ENCODE measurements around the gene TBC1D1. TPM values are rescaled to one million over a fixed set of nuclear protein-coding genes. Genes with fewer than 3 reads are reported as not detected.

TBC1D1 gene
- total and polyA plus RNA-seq, 2 of the 8 experiments (the other 6 are each of a cell fraction or from before 2014, with no cell fraction given), result 96.9 to 162 TPM

DNA sequence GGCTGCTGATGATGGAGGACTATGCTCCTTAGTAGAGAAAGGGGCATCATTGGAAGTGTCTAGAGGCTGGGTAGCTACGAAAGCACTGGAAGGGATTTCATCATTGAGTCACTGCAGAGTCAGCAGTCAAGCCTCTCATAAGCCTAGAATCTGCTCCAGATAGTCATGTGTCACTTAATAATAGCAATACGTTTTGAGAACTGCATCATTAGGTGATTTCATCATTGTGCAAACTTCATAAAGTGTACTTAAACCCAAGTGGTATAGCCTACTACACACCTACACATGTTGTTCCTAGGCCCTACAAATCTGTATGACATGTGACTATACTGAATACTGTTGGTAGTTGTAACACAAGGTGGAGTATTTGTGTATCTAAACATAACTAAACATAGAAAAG is 234.9 kb downstream of the TBC1D1 start:
- Histone ChIP-seq H3K18ac (ENCODE audit: extremely low read depth, low read length) (no peak overlapping the region), H3K23ac (ENCODE audit: insufficient read length) (no peak overlapping the region), H2BK120ac (replicated peaks; ENCODE audit: low read depth, low read length) (no peak overlapping the region), H4K91ac (replicated peaks; ENCODE audit: insufficient read length, low read length) (no peak overlapping the region), H4K20me1 (replicated peaks in 1 of 2; ENCODE audit: control insufficient read depth in 1 of 2, insufficient read depth in 2 of 2, low read length in 2 of 2) (peaks cover 4 to 11% of the 10 kb centered on the region in 2 experiments), H2BK12ac (ENCODE audit: low read depth, low read length) (no peak overlapping the region), H4K8ac (ENCODE audit: extremely low read depth, insufficient read depth, low read length) (no peak overlapping the region), H2BK20ac (ENCODE audit: low read length) (no peak overlapping the region), H3K4me3 (ENCODE audit: extremely low read depth in 1 of 4, insufficient read depth in 2 of 4, low read depth in 3 of 4, low read length in 4 of 4) (no peak overlapping the region), H3K4me2 (ENCODE audit: insufficient read depth in 1 of 2, low read depth in 2 of 2, low read length in 2 of 2) (no peak overlapping the region), H3K56ac (replicated peaks; ENCODE audit: insufficient read length, low read depth, low read length) (no peak overlapping the region), H3K79me2 (ENCODE audit: control insufficient read depth in 1 of 2, insufficient read depth in 2 of 2, low read length in 2 of 2) (no peaks in the 10 kb centered on the region), H4K5ac (ENCODE audit: insufficient read length, low read depth, low read length) (no peak overlapping the region), H3K79me1 (ENCODE audit: low read depth, low read length) (no peaks in the 10 kb centered on the region), H3K4me1 (replicated peaks in 1 of 4; ENCODE audit: control insufficient read depth in 3 of 4, insufficient read depth in 4 of 4, low read length in 3 of 4) (peaks cover 6 to 18% (median 13%) of the 10 kb centered on the region in 4 experiments; a peak in 6 of 7 replicates), H3K4ac (replicated peaks; ENCODE audit: insufficient read length, low read depth, low read length) (no peak overlapping the region), H3K9me3 (ENCODE audit: insufficient read depth in 2 of 2, low read depth in 1 of 2, low read length in 1 of 2) (no peaks in the 10 kb centered on the region), H2AFZ (ENCODE audit: low read length) (no peak overlapping the region), H2BK5ac (ENCODE audit: low read depth, low read length) (no peak overlapping the region), H3K14ac (ENCODE audit: insufficient read length) (no peak overlapping the region), H2BK15ac (ENCODE audit: low read length) (no peak overlapping the region), H3K23me2 (ENCODE audit: low read depth, low read length) (no peaks in the 10 kb centered on the region), H3K36me3 (ENCODE audit: control insufficient read depth in 2 of 4, insufficient read depth in 4 of 4, low read length in 3 of 4) (peaks cover 0 to 11% (median 3%) of the 10 kb centered on the region in 4 experiments; a peak in 5 of 8 replicates), H3K27me3 (replicated peaks in 1 of 4; ENCODE audit: control insufficient read depth in 3 of 4, extremely low read depth in 1 of 4, insufficient read depth in 3 of 4, low read length in 3 of 4) (peaks cover 1 to 34% (median 28%) of the 10 kb centered on the region in 4 experiments), H3K9ac (replicated peaks in 1 of 4; ENCODE audit: extremely low read depth in 1 of 4, low read depth in 3 of 4, low read length in 3 of 4) (no peak overlapping the region), H2AK5ac (ENCODE audit: low read depth, low read length) (no peak overlapping the region), H3K27ac (ENCODE audit: low read depth, low read length) (no peak overlapping the region)
- no peak for DNase-seq (ENCODE audit: low read depth in 1 of 2, low spot score in 2 of 2)
- POLR2A ChIA-PET (ENCODE audit: partially characterized antibody), result interaction anchor here (1.5 kb wide), 1 partner anchor 49 kb away, joined by 3 read pairs; no protein-coding TSS in a partner anchor
- no peak for FAIRE-seq
- CTCF ChIA-PET (ENCODE audit: partially characterized antibody), result interaction anchor here (0.7 to 0.9 kb wide), 2 partner anchors 29 to 607 kb away, joined by 3 read pairs; no protein-coding TSS in a partner anchor
- WGBS, 2 experiments (ENCODE audit: extremely low coverage in 1 of 2, insufficient coverage in 1 of 2, insufficient read length in 1 of 2, insufficient replicate concordance in 2 of 2, low coverage in 1 of 2, low lambda C conversion rate in 2 of 2, missing lambda C conversion rate in 1 of 2), result 92% methylated on average over 2 of the region's 2 CpGs; no CpG with 5 or more reads in 1 of the 2 experiments
- TF ChIP-seq GABPA (IDR thresholded peaks at IDR 0.05; ENCODE audit: borderline replicate concordance, insufficient read depth, low read length) (no peak), CREB1 (IDR thresholded peaks at IDR 0.05) (no peak), TBP (IDR thresholded peaks at IDR 0.05; ENCODE audit: low read depth, low read length) (no peak), RBBP5 (IDR thresholded peaks at IDR 0.05; ENCODE audit: borderline replicate concordance, low read depth, low read length) (no peak), KDM5A (IDR thresholded peaks at IDR 0.05; ENCODE audit: low read length) (no peak), JUND (IDR thresholded peaks at IDR 0.05; ENCODE audit: low read length) (no peak), RAD21 (IDR thresholded peaks at IDR 0.05 in 1 of 2, conservative IDR thresholded peaks at IDR 0.05 in 1 of 2; ENCODE audit: low read depth in 2 of 2, low read length in 2 of 2) (no peak), RNF2 (IDR thresholded peaks at IDR 0.05; ENCODE audit: borderline replicate concordance, low read depth, low read length, missing control alignments, poor library complexity, severe bottlenecking) (no peak), BCL11A (IDR thresholded peaks at IDR 0.05; ENCODE audit: low read depth in 2 of 2, low read length in 2 of 2) (no peak), RXRA (IDR thresholded peaks at IDR 0.05; ENCODE audit: insufficient read depth, low read depth, low read length) (no peak), CHD1 (IDR thresholded peaks at IDR 0.05; ENCODE audit: low read depth, low read length) (no peak), BRCA1 (IDR thresholded peaks at IDR 0.05; ENCODE audit: low read depth, low read length) (no peak)
- TF ChIP-seq, protein P1, sequence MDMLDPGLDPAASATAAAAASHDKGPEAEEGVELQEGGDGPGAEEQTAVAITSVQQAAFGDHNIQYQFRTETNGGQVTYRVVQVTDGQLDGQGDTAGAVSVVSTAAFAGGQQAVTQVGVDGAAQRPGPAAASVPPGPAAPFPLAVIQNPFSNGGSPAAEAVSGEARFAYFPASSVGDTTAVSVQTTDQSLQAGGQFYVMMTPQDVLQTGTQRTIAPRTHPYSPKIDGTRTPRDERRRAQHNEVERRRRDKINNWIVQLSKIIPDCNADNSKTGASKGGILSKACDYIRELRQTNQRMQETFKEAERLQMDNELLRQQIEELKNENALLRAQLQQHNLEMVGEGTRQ (IDR thresholded peaks at IDR 0.05; ENCODE audit: low read length), result no peak
